Thoracic aorta (tissue), 2 donors: ENCODE data around the gene EFCC1. TPM values are rescaled to one million over a fixed set of nuclear protein-coding genes. Genes with fewer than 3 reads are reported as not detected.

Experiments
- ATAC-seq: fragments of 150-250 bp; one replicate; pipeline ENCODE4 v1.8.0; 2017; ENCODE audit warnings: low read depth; ENCODE audit not compliant: insufficient number of reproducible peaks, low FRiP score
- DNase-seq: peaks from one replicate; pipeline ENCODE4 v3.0.0-alpha.2; 2020; ENCODE audit warnings: low spot score
- H3K27ac ChIP-seq, 2 donors: fragments of 200-600 bp; sonication (generic); 1 replicate in 1 of 2; 2 replicates in 1 of 2; pipeline ENCODE4 v1.5.1; 2016; ENCODE audit warnings: mild to moderate bottlenecking in 2 of 2, moderate library complexity in 2 of 2
- H3K27me3 ChIP-seq: fragments of 200-600 bp; sonication (generic); replicated peaks from 2 replicates; pipeline ENCODE4 v1.6.0; 2016; ENCODE audit warnings: mild to moderate bottlenecking; ENCODE audit not compliant: insufficient read depth
- H3K36me3 ChIP-seq: fragments of 200-600 bp; sonication (generic); one replicate; pipeline ENCODE4 v1.5.1; 2016
- H3K4me1 ChIP-seq, 2 donors: fragments of 200-600 bp; sonication (generic); 1 replicate in 1 of 2; 2 replicates in 1 of 2; pipeline versions ENCODE4 v1.5.1 to v1.6.0; 2016; ENCODE audit warnings: low read depth in 2 of 2, mild to moderate bottlenecking in 1 of 2; ENCODE audit not compliant: control insufficient read depth in 1 of 2
- H3K4me3 ChIP-seq: fragments of 200-600 bp; sonication (generic); 2 replicates; pipeline ENCODE4 v1.5.1; 2016; ENCODE audit warnings: mild to moderate bottlenecking
- H3K9me3 ChIP-seq: fragments of 200-600 bp; sonication (generic); 2 replicates; pipeline ENCODE4 v1.5.1; 2016
- CTCF ChIP-seq: fragments of 200-600 bp; sonication (generic); IDR thresholded peaks from one replicate; pipeline ENCODE4 v1.5.1; 2019; ENCODE audit warnings: antibody characterized with exemption
- total RNA-seq, 2 donors: library from RNA; depleted of rRNA; stranded (reverse); fragments of >200 nt; gene quantifications; one replicate each; pipeline versions ENCODE4 v1.1.0 to v1.2.3, GENCODE V29; 2016

The EFCC1 gene
- total RNA-seq, 2 donors from 2014 or later, result 1.4 TPM; not detected in 1

- no peak for ATAC-seq
- Histone ChIP-seq H3K9me3 (no peaks in the 10 kb centered on the region), H3K36me3 (no peaks in the 10 kb centered on the region), H3K27ac (no peak overlapping the region), H3K27me3 (no peaks in the 10 kb centered on the region), H3K4me3 (no peak overlapping the region), H3K4me1 (peaks cover 0 to 15% of the 10 kb centered on the region in 2 donors)
- DNase-seq, result no peak
- no peak for TF ChIP-seq CTCF
Observed at GRCh38 chr3:128967748-128968355, 33.3 kb upstream of the EFCC1 start.

GRCh38 chr3:128969993-128970739 is 30.9 kb upstream of the EFCC1 start:
- TF ChIP-seq CTCF, result peak; percentile 89
- ATAC-seq (no peak), DNase-seq (no peak)
- Histone ChIP-seq H3K9me3 (no peaks in the 10 kb centered on the region), H3K4me3 (no peak overlapping the region), H3K4me1 (peaks cover 0 to 15% of the 10 kb centered on the region in 2 donors), H3K36me3 (no peaks in the 10 kb centered on the region), H3K27me3 (no peaks in the 10 kb centered on the region), H3K27ac (no peak overlapping the region)

- no peak for TF ChIP-seq CTCF
- H3K4me3 ChIP-seq, result no peak overlapping the region
- DNase-seq (no peak), ATAC-seq (no peak)
- H3K27me3 ChIP-seq, result no peaks in the 10 kb centered on the region
- peaks cover 0 to 15% of the 10 kb centered on the region in 2 donors for H3K4me1 ChIP-seq
- H3K9me3 ChIP-seq, result no peaks in the 10 kb centered on the region
- H3K27ac ChIP-seq, result no peak overlapping the region
- no peaks in the 10 kb centered on the region for H3K36me3 ChIP-seq
Observed at GRCh38 chr3:128970740-128971047, 30.4 kb upstream of the EFCC1 start.

- Histone ChIP-seq H3K4me1 (peaks cover 0 to 15% of the 10 kb centered on the region in 2 donors), H3K9me3 (no peaks in the 10 kb centered on the region), H3K27ac (no peak overlapping the region), H3K4me3 (no peak overlapping the region), H3K27me3 (no peaks in the 10 kb centered on the region), H3K36me3 (no peaks in the 10 kb centered on the region)
- TF ChIP-seq CTCF, result no peak
- no peak for ATAC-seq
- no peak for DNase-seq
Observed at GRCh38 chr3:128971421-128972100, 29.5 kb upstream of the EFCC1 start.

GRCh38 chr3:128973988-128974564 is 27.0 kb upstream of the EFCC1 start:
- ATAC-seq, result no peak
- no peak for DNase-seq
- H3K27ac ChIP-seq, result no peak overlapping the region
- no peaks in the 10 kb centered on the region for H3K36me3 ChIP-seq
- H3K27me3 ChIP-seq, result no peaks in the 10 kb centered on the region
- no peak overlapping the region for H3K4me3 ChIP-seq
- no peaks in the 10 kb centered on the region for H3K9me3 ChIP-seq
- H3K4me1 ChIP-seq, result peaks cover 0 to 15% of the 10 kb centered on the region in 2 donors
- TF ChIP-seq CTCF, result no peak
